ENCODE data around the gene SH3PXD2B. TPM values are rescaled to one million over a fixed set of nuclear protein-coding genes. Genes with fewer than 3 reads are reported as not detected.

The SH3PXD2B gene
- total RNA-seq, 3 donors from 2014 or later, result 35.3 to 118 (median 43.9) TPM

GRCh38 chr5:172498431-172499129, 44.3 kb upstream of the SH3PXD2B start:
- H3K9me3 ChIP-seq, result no peaks in the 10 kb centered on the region
- no peak overlapping the region for H3K27ac ChIP-seq
- DNase-seq (ENCODE audit: low spot score in 2 of 2), result no peak
- intact Hi-C loops (cut with DNase I; ENCODE audit: low total_unique reads), result no loop called here
- no peaks in the 10 kb centered on the region for H3K4me1 ChIP-seq
- TF ChIP-seq POLR2A (IDR thresholded peaks at IDR 0.05) (no peak), CTCF (IDR thresholded peaks at IDR 0.05) (no peak), POLR2AphosphoS5 (IDR thresholded peaks at IDR 0.05) (no peak)
- H3K4me3 ChIP-seq, result no peak overlapping the region
- no peaks in the 10 kb centered on the region for H3K36me3 ChIP-seq
- no peaks in the 10 kb centered on the region for H3K27me3 ChIP-seq

- Histone ChIP-seq H3K4me1 (no peaks in the 10 kb centered on the region), H3K4me3 (no peak overlapping the region), H3K27me3 (no peaks in the 10 kb centered on the region), H3K27ac (peak overlapping the region in 1 of 2 donors; percentile 52), H3K9me3 (no peaks in the 10 kb centered on the region), H3K36me3 (no peaks in the 10 kb centered on the region)
- intact Hi-C loops (cut with DNase I; ENCODE audit: low total_unique reads), result no loop called here
- DNase-seq (ENCODE audit: low spot score in 2 of 2), result no peak
- TF ChIP-seq POLR2A (IDR thresholded peaks at IDR 0.05) (no peak), POLR2AphosphoS5 (IDR thresholded peaks at IDR 0.05) (no peak), CTCF (IDR thresholded peaks at IDR 0.05) (no peak)
Observed at GRCh38 chr5:172497591-172498255, 43.4 kb upstream of the SH3PXD2B start.

- intact Hi-C loops (cut with DNase I; ENCODE audit: low total_unique reads), result no loop called here
- TF ChIP-seq POLR2A (IDR thresholded peaks at IDR 0.05) (no peak), CTCF (IDR thresholded peaks at IDR 0.05) (no peak), POLR2AphosphoS5 (IDR thresholded peaks at IDR 0.05) (no peak)
- H3K27ac ChIP-seq, result peak overlapping the region in 1 of 2 donors; percentile 52
- H3K27me3 ChIP-seq, result no peaks in the 10 kb centered on the region
- no peak overlapping the region for H3K4me3 ChIP-seq
- no peak for DNase-seq (ENCODE audit: low spot score in 2 of 2)
- no peaks in the 10 kb centered on the region for H3K36me3 ChIP-seq
- no peaks in the 10 kb centered on the region for H3K4me1 ChIP-seq
- H3K9me3 ChIP-seq, result no peaks in the 10 kb centered on the region
Observed at GRCh38 chr5:172496671-172497371, 42.5 kb upstream of the SH3PXD2B start.

- TF ChIP-seq POLR2A (IDR thresholded peaks at IDR 0.05), result no peak
- Histone ChIP-seq H3K4me1 (no peaks in the 10 kb centered on the region), H3K9me3 (no peaks in the 10 kb centered on the region), H3K36me3 (no peaks in the 10 kb centered on the region), H3K27me3 (no peaks in the 10 kb centered on the region), H3K4me3 (no peak overlapping the region), H3K27ac (no peak overlapping the region)
- no peak for DNase-seq (ENCODE audit: low spot score in 2 of 2)
- intact Hi-C loops (cut with DNase I; ENCODE audit: low total_unique reads), result no loop called here
Observed at GRCh38 chr5:172494630-172495505, 40.5 kb upstream of the SH3PXD2B start.

- H3K4me1 ChIP-seq, result no peaks in the 10 kb centered on the region
- TF ChIP-seq POLR2A (IDR thresholded peaks at IDR 0.05), result no peak
- no peak for TF ChIP-seq CTCF (IDR thresholded peaks at IDR 0.05)
- TF ChIP-seq POLR2AphosphoS5 (IDR thresholded peaks at IDR 0.05), result no peak
- DNase-seq (ENCODE audit: low spot score in 2 of 2), result no peak
- no peaks in the 10 kb centered on the region for H3K9me3 ChIP-seq
- H3K27me3 ChIP-seq, result no peaks in the 10 kb centered on the region
- no peak overlapping the region for H3K27ac ChIP-seq
- no peak overlapping the region for H3K4me3 ChIP-seq
- H3K36me3 ChIP-seq, result no peaks in the 10 kb centered on the region
- intact Hi-C loops (cut with DNase I; ENCODE audit: low total_unique reads), result no loop called here
Observed at GRCh38 chr5:172493906-172494305, 39.6 kb upstream of the SH3PXD2B start.
